Pulmonary artery endothelial cell (primary cell): ENCODE data around the gene IL1R2. TPM values are rescaled to one million over a fixed set of nuclear protein-coding genes. Genes with fewer than 3 reads are reported as not detected.

ENCODE experiments used
- DNase-seq: peaks from one replicate; pipeline ENCODE4 v3.0.0-alpha.2; 2011; ENCODE audit warnings: low read depth, low spot score
- total RNA-seq: library from RNA; depleted of rRNA; stranded (reverse); fragments of >200 nt; gene quantifications from 2 replicates; pipeline ENCODE4 v1.2.3, GENCODE V29; 2014

IL1R2 gene
- total RNA-seq, 1 donor from 2014 or later, result 0.13 TPM

DNA sequence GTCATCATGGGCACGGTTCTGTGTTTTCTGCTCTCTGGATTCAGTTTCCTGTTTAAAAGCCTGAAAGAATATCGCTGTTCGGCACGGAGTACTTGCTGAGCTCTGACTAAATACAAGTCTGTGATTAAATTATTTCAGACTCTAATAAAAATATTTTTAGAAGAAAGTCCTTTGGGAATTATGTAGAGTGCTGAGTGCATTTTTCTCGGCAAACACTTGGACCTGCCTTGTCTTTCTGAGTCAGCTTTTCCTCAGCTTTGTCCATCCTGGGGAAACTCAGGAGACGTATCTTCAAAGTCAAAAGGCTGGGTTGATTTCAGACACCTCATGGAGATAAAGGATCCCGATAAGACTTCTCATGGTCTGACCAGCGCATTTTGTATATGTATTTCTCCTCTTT is 45.9 kb downstream of the IL1R2 start:
- DNase-seq, result no peak

DNA sequence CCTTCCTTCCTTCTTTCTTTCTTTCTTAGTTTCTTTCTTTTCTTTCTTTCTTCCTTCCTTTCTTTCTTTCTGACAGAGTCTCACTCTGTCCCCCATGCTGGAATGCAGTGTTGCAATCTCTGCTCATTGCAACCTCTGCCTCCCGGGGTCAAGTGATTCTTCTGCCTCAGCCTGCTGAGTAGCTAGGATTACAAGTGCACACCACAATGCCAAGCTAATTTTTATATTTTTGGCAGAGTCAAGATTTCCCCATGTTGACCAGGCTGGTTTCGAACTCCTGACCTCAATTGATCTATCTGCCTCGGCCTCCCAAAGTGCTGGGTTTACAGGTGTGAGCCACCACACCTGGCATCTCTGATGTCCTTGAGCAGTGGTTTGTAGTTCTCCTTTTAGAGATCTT is 48.5 kb downstream of the IL1R2 start:
- no peak for DNase-seq

DNA sequence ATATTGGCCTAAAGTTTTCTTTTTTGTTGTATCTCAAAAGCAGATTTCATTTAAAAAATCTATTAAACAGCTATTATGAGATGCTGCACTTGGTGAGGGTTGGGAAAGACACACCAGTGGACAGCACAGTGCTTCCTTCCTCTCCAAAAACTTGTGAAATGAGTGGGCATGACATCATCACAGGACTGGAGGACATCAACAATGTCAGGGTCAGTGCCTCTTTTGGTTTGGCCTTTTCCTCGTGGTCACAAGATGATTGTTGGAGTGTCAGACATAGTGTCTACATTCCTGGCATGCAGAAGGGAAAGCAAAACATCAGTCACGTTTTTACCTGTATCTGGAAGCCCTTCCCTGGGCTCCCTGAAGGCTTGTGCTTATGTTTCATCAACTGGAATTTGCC is 49.6 kb downstream of the IL1R2 start:
- DNase-seq, result no peak

DNA sequence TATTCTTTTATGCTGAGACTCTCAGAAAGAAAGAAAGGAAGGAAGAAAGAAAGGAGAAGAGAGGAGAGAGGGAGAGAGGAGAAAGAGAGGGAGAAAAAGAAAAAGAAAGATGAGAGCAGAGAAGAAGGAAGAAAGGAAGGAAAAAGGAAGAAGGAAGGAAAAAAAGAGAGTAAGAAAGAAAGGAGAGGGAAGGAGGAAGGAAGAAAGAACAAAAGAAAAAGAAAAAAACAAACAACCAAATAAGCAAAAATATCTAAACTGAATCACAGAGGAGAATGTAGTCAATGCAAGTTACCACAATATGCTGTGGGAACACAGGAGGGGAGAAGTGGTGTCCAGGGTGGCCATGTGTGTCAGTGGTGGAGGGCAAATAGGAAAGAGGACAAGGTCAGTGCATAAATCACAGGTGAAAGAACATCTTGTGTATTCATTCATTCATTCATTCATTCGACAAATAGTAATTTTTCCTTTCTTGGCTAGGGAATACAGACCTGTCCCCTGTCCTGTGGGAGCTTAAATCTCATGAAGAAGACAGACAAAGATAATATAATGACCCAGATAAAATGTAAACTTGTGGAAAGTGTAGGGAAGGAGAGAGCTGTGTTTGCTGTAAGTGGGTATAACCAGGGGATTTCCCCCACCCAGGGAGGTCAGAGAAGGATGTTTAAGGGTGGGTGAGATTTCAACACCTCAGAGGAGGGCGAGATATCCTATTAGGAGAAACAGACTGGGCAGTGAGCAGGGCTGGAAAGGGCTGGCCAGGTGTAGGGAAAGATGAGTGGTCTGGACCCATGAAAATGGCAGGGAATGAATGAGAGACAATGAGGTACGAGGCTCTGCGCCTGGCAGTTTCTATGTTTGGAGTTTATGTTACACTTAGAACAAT is 50.7 kb downstream of the IL1R2 start:
- DNase-seq, result no peak

- DNase-seq, result no peak
Observed at GRCh38 chr2:102043560-102043959, 51.8 kb downstream of the IL1R2 start.

- DNase-seq, result no peak
Observed at GRCh38 chr2:102044235-102044896, 52.6 kb downstream of the IL1R2 start.

DNA sequence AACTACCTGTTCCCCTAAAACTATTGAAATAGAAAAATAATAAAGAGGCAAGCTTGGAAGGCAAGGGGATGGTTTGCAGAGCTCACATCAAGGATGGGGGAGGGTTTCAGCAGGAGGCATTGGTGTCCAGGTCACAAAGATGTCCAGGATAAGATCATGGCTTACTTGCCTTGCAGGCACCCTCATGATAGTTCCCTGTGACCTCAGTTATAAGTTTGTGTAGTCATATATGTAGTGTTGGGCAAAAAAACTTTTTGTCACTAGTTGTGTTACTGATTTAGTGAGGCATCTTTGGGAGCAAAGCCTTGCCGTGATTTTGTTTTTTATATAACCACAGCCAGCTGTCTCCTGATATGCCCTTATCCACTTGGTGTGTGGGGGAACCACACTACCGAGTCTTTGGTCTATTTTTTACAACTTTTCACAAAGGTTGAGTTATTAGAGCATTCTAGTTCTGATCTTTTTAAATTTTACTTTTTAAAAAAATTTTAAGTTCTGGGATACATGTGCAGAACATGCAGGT is 53.3 kb downstream of the IL1R2 start:
- DNase-seq, result no peak

DNA sequence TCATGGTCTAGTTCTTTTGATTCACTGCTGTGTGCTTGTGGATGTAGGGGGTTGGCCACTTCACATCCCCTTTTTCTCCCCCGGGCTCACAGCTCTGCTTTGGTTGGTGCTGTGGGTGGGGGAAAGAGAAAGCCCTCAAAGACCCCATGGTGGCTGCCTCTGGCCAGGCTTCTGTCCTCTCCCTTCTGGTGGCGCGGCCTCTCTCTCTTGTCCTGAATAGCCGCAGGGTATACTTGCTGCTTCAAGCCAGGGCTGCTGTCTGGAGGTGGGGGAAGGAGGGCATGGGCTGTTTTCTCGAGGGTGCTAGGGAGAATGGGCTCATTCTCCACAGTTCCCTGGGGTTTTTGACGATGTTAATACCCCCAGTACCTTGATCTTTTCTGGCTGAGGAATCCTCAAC is 53.9 kb downstream of the IL1R2 start:
- DNase-seq, result no peak

DNA sequence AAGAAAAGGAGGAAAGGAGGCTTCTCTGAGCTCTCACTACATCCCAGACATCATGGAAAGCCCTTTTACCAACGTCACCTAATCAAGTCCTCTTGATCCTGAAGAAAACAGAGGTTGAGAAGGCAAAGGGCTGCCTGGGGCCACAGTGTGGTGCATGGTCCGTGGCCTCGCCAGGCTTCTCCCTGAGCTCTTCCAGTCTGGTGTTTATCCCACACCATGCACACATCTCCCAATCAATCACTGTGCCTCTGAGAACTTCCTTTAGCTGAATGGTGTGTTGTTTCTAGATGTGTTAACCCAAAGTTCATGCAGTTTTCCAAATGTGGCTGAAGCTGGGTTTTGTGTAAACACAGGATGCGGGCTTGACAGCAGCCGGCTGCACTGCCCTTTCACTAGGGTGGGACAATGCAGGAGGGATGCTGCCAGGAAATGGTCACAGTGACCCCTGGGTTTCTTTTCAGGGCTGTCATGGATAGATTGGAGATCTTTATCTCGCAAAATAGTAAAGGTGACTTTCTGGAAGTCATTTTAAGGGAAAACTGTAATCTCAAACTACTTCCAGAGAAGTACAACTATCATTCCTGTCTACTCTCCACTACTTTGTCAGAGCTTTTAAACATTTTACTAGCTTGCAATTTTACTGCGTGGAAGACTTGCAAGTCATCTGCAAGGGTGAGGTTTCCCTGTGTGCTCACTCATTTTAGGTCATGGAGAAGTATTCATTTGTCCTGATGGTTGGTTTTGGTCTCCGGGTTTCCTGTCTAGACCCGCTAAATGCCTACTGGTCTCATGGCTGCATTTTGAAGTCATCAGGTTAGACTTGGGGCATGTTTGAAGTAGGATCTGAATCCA is 54.6 kb downstream of the IL1R2 start:
- DNase-seq, result peak; percentile 57

DNA sequence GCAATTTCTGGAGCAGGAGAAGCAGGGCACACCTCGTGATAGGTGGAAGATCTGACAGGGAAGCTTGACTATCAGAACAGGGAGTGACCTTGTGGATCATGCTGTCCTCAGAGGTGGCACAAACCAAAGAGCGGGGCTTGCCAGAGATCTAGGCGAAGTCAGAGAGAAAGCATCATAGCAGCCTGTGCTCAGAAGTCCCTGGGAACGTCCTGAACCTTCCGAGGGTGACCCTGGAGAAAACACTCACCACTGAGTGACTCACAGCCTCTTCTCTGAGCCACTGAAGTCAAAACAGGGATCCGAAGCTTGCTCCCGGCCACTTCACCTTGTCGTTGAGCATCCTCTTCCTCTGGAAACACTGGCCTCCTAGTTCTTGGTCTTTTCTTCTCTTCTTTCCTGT is 56.7 kb downstream of the IL1R2 start:
- DNase-seq, result no peak

- DNase-seq, result no peak
Observed at GRCh38 chr2:102049756-102050443, 58.1 kb downstream of the IL1R2 start.

DNA sequence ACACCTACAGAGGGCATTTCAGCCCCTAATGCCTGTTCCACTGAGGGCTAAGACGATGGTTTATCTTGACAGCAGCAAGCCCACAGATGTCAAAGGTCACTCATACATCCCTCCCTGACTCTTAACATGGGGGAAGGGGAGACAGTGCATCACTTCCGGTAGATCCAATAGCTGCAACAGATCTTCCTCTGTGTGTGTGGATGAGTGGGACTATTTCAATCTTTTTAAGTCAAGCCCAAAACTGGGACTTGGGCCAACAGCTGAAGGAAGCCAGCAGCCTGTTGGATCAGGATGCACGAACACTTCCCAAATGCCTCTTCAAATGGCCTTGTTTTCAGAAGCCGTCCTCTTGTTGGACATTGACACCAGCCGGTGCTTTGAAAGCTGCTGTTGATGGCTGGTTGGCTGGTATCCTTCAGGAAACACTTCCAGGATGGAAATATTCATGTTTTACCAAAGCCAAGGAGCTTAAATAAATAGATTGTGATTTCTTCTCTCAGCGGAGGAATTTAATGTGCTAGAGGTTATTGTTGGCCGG is 59.2 kb downstream of the IL1R2 start:
- peak; percentile 72 for DNase-seq

- no peak for DNase-seq
Observed at GRCh38 chr2:102051692-102052277, 60.0 kb downstream of the IL1R2 start.

GRCh38 chr2:102052365-102052764 is 60.6 kb downstream of the IL1R2 start:
- no peak for DNase-seq

DNA sequence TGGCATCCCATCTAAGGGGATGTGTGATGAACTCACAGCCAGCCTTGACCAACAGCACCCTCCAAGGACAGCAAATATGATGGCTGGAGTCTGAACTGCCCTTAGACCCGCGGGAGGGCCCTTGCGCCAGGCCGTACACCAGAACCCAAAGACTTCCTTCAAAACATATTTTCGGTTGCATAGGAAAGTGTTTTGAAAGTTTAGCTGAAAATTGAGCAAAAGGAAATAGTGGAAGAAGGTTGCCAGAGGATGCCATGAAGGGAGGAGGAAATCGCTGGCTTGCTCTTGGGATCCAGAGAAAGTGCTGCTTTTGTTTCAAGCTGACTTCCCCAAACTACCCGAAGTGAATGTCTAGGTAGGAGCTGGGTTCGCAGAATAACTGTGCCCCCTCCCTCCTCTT is 61.3 kb downstream of the IL1R2 start:
- no peak for DNase-seq

DNA sequence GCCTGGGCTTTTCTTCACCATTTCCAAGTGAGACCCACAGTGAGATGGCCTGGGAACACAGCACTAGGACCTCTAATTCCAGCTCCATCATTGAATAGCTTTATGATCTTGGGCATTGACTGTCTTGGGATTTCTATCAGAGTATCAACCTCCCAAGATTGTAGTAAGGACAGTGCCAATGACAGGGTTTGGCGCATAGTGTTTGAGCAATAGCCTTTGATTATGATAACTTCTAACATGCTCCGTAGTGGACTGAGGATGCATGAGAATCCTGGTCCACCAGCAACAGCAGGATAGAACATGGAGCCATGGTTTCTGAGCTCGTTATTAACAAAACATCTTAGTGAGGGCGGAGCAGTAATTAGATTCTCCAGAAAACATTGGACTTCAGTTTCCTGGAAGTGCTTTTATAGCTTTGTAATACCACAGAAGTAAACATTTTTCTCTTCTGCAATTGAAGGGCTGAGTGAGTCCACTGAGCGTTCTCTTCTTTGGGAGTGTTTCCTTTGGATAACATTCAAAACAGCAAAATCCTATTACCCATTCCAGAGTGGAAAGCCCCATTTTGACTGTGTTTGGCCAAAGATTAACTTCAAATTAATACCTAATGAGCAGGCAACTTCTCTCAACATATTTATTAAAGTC is 63.7 kb downstream of the IL1R2 start:
- DNase-seq, result no peak

DNA sequence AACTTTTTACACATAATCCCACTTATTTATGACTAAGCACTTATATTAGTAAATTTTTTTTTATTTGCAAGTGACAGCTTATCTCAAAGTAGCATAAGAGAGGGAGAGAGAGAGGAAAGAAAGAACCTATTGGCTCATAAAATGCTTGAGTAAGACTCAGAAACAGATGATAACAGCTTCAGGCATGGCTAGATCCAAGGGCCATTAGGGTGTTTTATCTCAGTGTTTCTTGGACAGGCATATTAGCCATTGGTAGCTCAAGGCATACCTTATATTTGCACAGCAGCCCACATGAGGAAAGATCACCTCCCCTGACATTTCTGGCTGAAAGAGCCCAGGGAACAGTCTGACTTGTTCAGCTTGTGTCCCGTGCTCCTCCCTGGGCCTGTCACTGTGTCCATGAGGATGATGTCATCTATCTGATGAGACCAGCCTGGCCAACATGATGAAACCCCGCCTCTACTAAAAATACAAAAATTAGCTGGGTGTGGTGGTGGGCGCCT is 64.4 kb downstream of the IL1R2 start:
- DNase-seq, result no peak

- DNase-seq, result no peak
Observed at GRCh38 chr2:102057502-102058292, 65.9 kb downstream of the IL1R2 start.

GRCh38 chr2:102058293-102058833 is 66.6 kb downstream of the IL1R2 start:
- DNase-seq, result no peak
